Activated CD4-positive, CD25-positive, alpha-beta regulatory T cell (primary cell): ENCODE data around the gene METTL16.
A peak's percentile ranks its signal among the peaks of the same experiment; 100 is the strongest.

Source experiments
- DNase-seq, 4 experiments: peaks; one replicate each; lab custom pipeline; 2025; lab: John Stamatoyannopoulos, UW

METTL16 gene

DNA sequence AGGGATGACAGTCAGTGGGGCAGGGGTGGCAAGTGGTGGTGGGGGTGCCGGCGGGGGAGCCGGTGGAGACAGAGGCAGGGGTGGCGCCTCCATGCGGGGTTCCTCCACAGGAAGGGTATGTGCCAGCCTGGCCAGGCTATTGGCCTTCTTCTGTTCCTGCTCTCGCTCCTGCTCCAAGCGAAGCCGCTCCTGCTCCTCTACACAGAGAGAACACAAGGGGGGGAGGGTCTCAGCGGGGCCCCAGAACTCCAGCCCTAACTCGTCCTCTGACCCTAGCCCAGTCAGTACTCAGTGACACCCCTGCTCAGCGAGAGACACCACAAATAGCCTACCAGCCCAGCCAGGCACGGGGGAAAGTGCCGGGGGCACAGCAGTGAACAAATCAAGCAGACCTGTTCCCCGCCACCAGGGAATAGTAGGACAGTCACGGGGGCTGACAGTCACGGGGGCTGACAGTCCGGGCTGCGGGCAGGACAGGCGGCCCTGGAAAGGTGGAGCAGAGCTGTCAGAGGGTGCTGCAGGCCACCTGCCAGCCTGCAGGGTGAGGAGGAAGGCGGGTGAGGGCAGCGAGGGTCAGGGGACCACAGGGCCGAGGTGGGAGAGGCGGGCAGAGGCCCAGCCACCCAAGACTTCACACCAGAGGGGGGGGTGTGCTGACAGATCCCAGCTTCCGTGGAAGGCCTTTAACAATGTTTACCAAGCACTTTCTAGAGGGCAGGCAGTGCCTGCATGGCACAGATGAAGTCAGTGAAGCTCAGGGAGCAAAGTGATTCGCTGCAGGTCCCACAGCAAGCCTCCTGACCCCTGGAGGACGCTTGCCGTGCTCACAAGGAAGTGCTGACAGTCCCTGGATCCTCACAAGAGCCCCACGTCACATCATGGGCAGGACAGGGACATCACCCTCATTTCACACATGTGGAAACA lies 116.2 kb downstream of the METTL16 start:
- no peak for DNase-seq

DNA sequence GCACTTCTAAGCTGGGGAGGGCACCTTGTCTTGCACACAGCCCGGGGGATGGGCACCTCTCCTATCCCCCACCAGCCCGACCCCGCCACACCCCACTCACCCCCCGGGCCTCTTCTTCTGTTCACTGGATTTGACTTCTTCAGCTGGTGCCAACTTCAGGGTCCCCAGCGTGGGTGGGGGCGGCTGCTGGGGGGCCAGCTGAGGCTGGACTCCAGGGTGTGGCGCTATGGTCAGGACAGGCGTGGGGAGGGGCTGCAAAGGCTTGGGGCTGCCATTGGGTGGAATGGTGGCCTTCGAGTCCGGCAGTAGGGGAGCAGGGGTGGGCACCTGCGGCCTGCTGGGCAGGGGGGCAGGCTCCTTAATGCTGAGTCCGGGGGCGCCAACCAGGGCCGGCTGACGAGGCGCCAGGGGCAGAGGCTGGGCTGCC lies 116.9 kb downstream of the METTL16 start:
- no peak for DNase-seq

DNA sequence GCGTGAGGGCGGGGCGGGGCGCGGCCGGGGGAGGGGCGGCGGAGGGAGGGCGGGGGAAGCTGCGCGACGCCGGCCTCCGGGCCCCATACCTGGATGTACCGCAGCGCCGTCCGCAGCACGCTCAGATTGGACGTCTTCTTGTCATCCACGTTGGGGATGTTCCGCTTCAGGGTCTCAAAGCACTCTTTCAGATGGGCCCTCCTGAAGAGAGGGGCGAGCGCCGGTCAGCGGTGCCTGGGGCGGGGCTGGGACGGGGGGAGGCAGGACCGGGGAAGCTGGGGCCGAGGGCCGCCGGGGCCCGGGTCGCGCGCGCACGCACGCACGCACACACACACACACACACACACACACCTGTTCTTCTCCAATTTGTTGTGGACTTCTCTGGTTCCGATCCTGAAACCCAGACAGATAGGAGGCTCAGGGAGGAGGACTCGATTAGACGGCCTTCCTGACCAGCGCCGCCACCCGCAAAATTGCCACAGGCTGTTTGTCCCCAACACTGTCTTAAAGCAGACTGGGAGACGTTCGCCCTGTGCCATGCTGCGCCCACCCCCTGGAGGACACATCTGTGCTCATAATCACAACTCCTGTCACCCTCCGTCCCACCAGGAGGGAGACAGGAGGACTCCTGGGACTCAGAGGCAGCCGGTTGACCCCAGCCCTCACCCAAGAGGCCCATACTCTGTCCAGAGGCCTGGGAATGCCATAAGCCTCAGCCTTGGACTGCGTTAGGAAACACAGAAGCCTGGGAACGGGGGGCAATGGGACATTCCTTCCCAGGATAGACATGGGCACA lies 117.5 kb downstream of the METTL16 start:
- DNase-seq, result no peak

DNA sequence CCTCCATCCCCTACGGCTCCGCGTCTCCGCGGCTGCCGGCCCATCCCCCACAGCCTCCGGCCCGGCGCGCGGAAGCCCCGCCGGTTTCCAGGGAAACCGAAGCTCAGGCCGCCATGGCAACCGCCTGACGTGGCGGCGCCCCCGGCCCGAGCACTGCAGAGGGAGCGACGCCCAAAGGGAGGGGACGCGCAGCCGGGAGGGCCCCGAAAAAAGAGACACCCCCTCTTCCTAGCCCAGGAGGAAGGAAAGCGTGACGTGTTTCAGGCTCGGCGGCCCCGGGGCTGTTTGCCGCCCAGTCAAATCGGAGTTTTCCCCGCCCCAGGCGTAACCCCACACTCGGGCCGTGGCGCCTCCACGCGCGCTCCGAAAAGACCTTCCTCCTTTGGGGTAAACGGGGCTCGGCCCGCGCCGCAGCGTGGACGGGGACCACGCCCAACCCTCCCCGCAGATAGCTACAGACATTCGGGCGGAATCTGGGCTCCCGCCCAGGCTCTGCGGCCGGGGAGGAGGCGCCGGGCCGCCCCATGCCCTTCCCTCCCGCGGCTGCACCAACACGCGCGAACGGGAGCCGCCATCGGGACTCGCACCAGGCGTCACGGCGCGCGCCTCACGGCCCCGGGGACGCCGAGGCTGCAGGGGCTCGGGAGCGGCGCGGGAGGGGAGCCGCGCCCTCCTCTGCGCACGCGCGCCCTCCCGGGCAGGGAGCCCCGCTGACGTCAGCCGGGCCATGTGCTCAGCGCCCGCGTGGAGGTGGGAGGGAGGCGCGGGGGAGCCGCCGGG lies 118.3 kb downstream of the METTL16 start:
- DNase-seq, result peak; percentile 77 to 91 (median 86)

DNA sequence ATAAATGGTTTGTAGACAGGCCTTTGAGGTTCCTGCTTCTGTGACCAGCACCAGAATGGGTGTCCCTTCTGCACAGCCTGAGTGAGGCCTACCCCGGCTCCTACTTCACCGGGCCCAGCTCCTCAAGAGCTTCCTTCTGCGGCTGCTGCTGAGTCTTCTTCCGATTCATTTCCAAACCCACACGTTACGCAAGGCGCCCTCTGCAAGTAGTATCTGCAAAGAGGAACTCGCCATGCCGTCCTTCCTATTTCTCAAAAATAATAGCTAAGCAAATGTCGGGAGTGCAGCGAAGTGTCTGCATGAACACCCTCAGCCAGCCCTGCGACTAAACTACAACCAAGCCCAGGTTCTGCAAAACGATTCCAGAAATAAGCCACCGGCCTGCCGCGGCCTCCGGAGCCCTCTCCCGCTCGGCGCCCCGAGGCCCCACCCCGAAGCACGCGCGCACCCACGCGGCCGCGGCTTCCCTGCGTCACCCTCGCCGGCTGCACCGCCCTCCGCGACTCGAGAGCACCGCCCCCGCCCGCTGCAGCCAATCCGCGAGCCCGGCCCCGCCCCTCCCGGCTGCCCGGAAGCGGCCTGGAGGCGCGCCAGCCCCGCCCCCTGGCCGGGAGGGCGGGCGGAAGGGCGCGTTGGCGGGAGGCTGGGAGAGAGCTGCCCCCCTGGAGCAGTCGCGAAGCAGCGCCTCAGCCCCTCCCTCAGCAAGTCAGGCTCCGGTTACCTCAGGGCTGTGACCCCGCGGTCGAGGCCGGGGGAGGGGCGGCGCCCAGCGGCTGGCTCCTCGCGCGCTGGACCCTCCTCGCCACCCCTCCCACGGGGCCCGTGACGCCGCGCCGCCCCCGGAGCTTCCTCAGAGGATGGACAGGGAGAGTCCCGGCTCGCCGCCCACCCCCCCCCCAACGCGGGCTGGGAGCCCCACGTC lies 119.2 kb downstream of the METTL16 start:
- DNase-seq, result peak; percentile 95 to 98 (median 98)

DNA sequence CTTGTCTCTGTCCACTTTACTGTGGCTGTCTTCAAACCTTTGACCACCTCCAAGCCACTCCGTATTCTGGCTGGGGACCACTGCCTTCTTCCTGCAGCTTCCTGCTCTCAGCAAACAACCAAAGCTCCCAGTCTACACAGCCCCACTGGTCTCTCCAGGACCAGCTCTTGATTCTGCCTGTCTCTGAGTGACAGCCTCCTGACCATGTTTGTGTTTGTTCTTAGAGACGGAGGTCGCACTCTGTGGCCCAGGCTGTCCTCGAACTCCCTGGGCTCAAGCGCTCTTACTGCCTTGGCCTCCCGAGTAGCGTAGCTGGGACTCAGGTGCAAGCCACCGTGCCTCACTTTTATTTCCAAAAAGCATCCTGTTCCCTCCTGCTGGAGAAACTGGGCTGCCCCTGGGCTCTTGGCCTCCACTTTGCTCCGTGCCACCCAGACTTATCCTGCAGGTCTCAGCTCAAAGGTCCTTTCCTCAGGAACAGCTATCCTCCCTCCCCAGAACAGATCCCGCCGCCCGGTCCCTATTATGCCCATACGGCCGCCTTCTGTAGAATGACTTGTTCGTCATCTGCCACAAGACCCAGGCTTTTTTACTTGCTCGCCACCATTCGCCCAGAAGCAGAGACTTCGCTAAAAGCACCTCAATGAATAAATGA lies 120.0 kb downstream of the METTL16 start:
- no peak for DNase-seq

GRCh38 chr17:2390199-2390836 lies 121.4 kb downstream of the METTL16 start:
- no peak for DNase-seq

- no peak for DNase-seq
Observed at GRCh38 chr17:2388683-2389055, 123.0 kb downstream of the METTL16 start.

DNA sequence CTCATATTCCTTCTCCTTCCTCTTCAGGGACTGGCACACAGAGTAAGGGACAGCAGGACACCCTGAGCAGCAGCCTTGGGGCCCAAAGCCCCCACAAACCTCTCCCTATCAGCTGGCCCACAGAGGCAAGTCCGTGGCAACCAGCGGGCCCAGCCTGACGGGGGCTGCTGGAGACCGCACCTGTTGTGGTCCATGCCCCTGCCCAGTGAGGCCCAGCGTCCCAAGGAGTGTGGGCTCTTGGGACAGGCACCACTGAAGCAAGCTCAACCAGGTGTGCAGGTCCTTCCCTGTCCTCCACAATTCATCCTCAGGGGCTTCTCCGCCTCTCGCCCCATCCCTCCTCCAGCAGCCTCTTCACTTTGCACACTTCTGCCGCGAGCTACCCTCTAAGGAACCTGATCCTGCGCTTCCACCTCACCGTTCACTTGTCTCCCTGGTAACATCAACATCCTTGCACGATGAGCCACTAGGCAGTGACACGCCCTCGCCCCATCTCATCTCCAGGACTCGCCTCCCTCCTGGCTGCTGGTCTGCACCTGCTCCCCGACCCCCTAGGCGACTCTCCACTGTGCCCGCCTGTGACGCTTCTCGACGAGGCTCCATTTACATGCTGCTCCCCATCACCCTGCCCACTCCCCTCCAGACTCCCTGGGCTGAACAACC lies 123.5 kb downstream of the METTL16 start:
- no peak for DNase-seq

GRCh38 chr17:2387086-2388019 lies 124.3 kb downstream of the METTL16 start:
- DNase-seq, result no peak

GRCh38 chr17:2386400-2387085 lies 125.1 kb downstream of the METTL16 start:
- DNase-seq, result no peak

GRCh38 chr17:2385240-2386210 lies 126.2 kb downstream of the METTL16 start:
- no peak for DNase-seq

DNA sequence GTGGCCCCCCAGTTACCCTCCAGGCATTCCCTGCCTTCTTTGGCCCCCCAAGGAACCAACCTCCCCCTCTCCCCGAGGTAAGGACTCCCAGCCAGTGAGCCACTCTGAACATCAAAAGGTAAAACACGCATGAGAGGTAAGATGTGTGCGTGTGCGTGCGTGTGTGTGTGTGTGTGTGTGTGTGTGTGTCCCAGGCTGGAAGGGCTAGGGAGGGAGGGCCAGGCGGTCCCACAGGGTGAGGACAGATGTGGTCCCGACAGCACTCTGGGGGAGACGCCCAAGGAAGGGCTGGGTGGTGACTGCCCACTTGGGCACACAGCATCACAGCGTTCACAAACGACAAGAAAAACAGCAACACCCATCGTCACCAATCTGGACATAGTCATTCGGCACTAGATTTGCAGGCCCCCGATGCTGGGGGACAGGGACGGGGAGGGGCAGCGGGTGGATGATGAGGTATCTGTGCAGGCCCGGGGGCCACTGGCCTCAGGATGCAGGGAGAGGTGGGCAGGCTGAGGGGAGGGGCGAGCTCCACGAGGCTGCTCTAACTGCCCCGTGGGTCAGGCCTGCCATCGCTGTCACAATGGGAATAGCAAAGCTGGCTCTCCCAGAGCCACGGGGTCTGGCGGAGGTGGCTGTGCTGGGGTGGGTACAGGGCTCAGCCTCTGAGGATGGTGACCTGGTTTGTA lies 127.1 kb downstream of the METTL16 start:
- DNase-seq, result no peak

GRCh38 chr17:2383628-2384167 lies 128.0 kb downstream of the METTL16 start:
- no peak for DNase-seq

GRCh38 chr17:2380950-2381649 lies 130.6 kb downstream of the METTL16 start:
- no peak for DNase-seq
